IMR-90 (cell line): ENCODE measurements around the gene SPATA13. TPM values are rescaled to one million over a fixed set of nuclear protein-coding genes. Genes with fewer than 3 reads are reported as not detected.
"Not testable (repeated sequence)": the region's sequence is repeated elsewhere in the genome, so short reads cannot be mapped to it uniquely, and the experiment has no call there.

ENCODE experiments used
- ATAC-seq: fragments of 200-7000 bp; cut with Tn5 transposase; 2 replicates; pipeline ENCODE4 v1.9.1; 2020; ENCODE audit warnings: low read depth, mild to moderate bottlenecking, moderate library complexity
- BruUV-seq: library from RNA; stranded (reverse); fragments of 400-500 nt; replicated peaks from 2 replicates; lab custom pipeline; 2021; lab: Mats Ljungman, UMichigan
- CTCF ChIA-PET: fragments of 300-600 bp; formaldehyde crosslinking; extraction: SDS; loops from one replicate; lab custom pipeline; 2021; ENCODE audit warnings: antibody characterized with exemption; lab: Yijun Ruan, JAX
- POLR2A ChIA-PET: fragments of 300-600 bp; sonication (Branson Sonifier 250); formaldehyde crosslinking; loops from one replicate; lab custom pipeline; 2022; ENCODE audit warnings: antibody characterized with exemption; ENCODE audit not compliant: unreplicated experiment; lab: Charles Lee
- DNase-seq: peaks from one replicate; pipeline ENCODE4 v3.0.0; 2013
- H2AFZ ChIP-seq: replicated peaks from 2 replicates; pipeline ENCODE3; 2013; ENCODE audit warnings: low read length, mild to moderate bottlenecking; ENCODE audit not compliant: poor library complexity
- H2AK5ac ChIP-seq: 2 replicates; pipeline ENCODE4 v1.6.1; 2013; ENCODE audit warnings: low read depth, low read length, inconsistent platforms
- H2AK9ac ChIP-seq: replicated peaks from 2 replicates; pipeline ENCODE3; 2013; ENCODE audit warnings: mild to moderate bottlenecking, low read depth, low read length, moderate library complexity; ENCODE audit not compliant: poor library complexity
- H2BK120ac ChIP-seq: 2 replicates; pipeline ENCODE4 v1.6.1; 2013; ENCODE audit warnings: low read depth, low read length, inconsistent platforms
- H2BK15ac ChIP-seq: 3 replicates; pipeline ENCODE4 v1.6.1; 2013; ENCODE audit warnings: low read depth, low read length, inconsistent platforms
- H2BK20ac ChIP-seq: 2 replicates; pipeline ENCODE4 v1.6.1; 2013; ENCODE audit warnings: low read depth, mild to moderate bottlenecking, inconsistent platforms, low read length, moderate library complexity
- H2BK5ac ChIP-seq: 2 replicates; pipeline ENCODE4 v1.6.1; 2013; ENCODE audit warnings: mild to moderate bottlenecking, low read depth, low read length, inconsistent platforms; ENCODE audit not compliant: poor library complexity, severe bottlenecking
- H3K14ac ChIP-seq: replicated peaks from 2 replicates; pipeline ENCODE4 v1.6.1; 2013; ENCODE audit warnings: low read depth, low read length, inconsistent platforms
- H3K18ac ChIP-seq: 2 replicates; pipeline ENCODE4 v1.6.1; 2013; ENCODE audit warnings: low read depth, low read length, control low read depth
- H3K23ac ChIP-seq: 2 replicates; pipeline ENCODE4 v1.6.1; 2013; ENCODE audit warnings: low read depth, low read length, inconsistent platforms
- H3K27ac ChIP-seq: 2 replicates; pipeline ENCODE4 v1.5.1; 2013; ENCODE audit warnings: mild to moderate bottlenecking, control low read depth, low read length; ENCODE audit not compliant: insufficient read depth
- H3K27me3 ChIP-seq: 2 replicates; pipeline ENCODE4 v1.6.1; 2013; ENCODE audit warnings: low read length; ENCODE audit not compliant: control insufficient read depth, insufficient read depth
- H3K36me3 ChIP-seq: 2 replicates; pipeline ENCODE4 v1.6.1; 2013; ENCODE audit warnings: low read length, mixed read lengths; ENCODE audit not compliant: control insufficient read depth, insufficient read depth
- H3K4ac ChIP-seq: 2 replicates; pipeline ENCODE4 v1.6.1; 2013; ENCODE audit warnings: low read depth, low read length, inconsistent platforms
- H3K4me1 ChIP-seq: 2 replicates; pipeline ENCODE4 v1.6.1; 2013; ENCODE audit warnings: low read length, mixed read lengths; ENCODE audit not compliant: control insufficient read depth, insufficient read depth
- H3K4me2 ChIP-seq: 2 replicates; pipeline ENCODE4 v1.6.1; 2013; ENCODE audit warnings: low read depth, mild to moderate bottlenecking, control low read depth, low read length, moderate library complexity
- H3K4me3 ChIP-seq: 2 replicates; pipeline ENCODE4 v1.5.1; 2013; ENCODE audit warnings: low read depth, mild to moderate bottlenecking, control low read depth, low read length, moderate library complexity; ENCODE audit not compliant: insufficient read depth
- H3K56ac ChIP-seq: 2 replicates; pipeline ENCODE4 v1.6.1; 2013; ENCODE audit warnings: low read length, inconsistent platforms; ENCODE audit not compliant: insufficient read depth; ENCODE audit errors: extremely low read depth
- H3K79me1 ChIP-seq, 2 experiments: 2 replicates each; pipeline ENCODE4 v1.6.1; 2013; ENCODE audit warnings: low read length in 2 of 2, inconsistent platforms in 1 of 2, low read depth in 1 of 2
- H3K9ac ChIP-seq: 2 replicates; pipeline ENCODE4 v1.6.1; 2013; ENCODE audit warnings: low read depth, low read length, control low read depth
- H3K9me1 ChIP-seq: 2 replicates; pipeline ENCODE4 v1.6.1; 2013; ENCODE audit warnings: low read length, inconsistent platforms; ENCODE audit not compliant: insufficient read depth
- H3K9me3 ChIP-seq: 2 replicates; pipeline ENCODE4 v1.6.1; 2013; ENCODE audit warnings: low read length; ENCODE audit not compliant: control insufficient read depth, insufficient read depth
- H4K20me1 ChIP-seq: 2 replicates; pipeline ENCODE4 v1.6.1; 2013; ENCODE audit warnings: low read length, inconsistent platforms; ENCODE audit not compliant: insufficient read depth
- H4K5ac ChIP-seq: 2 replicates; pipeline ENCODE4 v1.6.1; 2013; ENCODE audit warnings: mild to moderate bottlenecking, low read depth, low read length, control low read depth
- H4K8ac ChIP-seq, 2 experiments: 2 replicates each; pipeline ENCODE4 v1.6.1; 2013; ENCODE audit warnings: low read depth in 2 of 2, low read length in 2 of 2, control low read depth in 1 of 2, inconsistent platforms in 1 of 2
- H4K91ac ChIP-seq: 2 replicates; pipeline ENCODE4 v1.6.1; 2013; ENCODE audit warnings: low read depth, low read length, inconsistent platforms; ENCODE audit not compliant: insufficient read depth
- WGBS, 2 experiments: methylation state at CpG; one replicate each; pipeline versions ENCODE4 v1.1.5 to v1.1.7; 2013; ENCODE audit warnings: missing lambda C conversion rate in 2 of 2; ENCODE audit not compliant: insufficient read length in 1 of 2; ENCODE audit errors: extremely low coverage in 2 of 2; 5-methylcytosine and 5-hydroxymethylcytosine counted together
- dilution Hi-C: fragments of 300-500 bp; cut with HindIII; formaldehyde crosslinking; loops from one replicate; pipeline ENCODE4 v1.14.3; 2018; ENCODE audit warnings: low sequenced_read_pairs; ENCODE audit not compliant: unreplicated experiment
- in situ Hi-C: fragments of 300-500 bp; cut with MboI; formaldehyde crosslinking; loops from 3 replicates; pipeline ENCODE4 v1.14.3; 2019; ENCODE audit warnings: low sequenced_read_pairs, inconsistent platforms, mixed read lengths
- intact Hi-C: fragments of 100-400 bp; cut with micrococcal nuclease; formaldehyde crosslinking; loops from 2 replicates; pipeline ENCODE4 v1.10.0; 2022
- polyA plus RNA-seq, 3 experiments: library from polyadenylated mRNA; depleted of rRNA; stranded (reverse); fragments of >200 nt; gene quantifications; 2 replicates each; pipeline ENCODE4 v1.2.3, GENCODE V29; 2012; ENCODE audit warnings: low replicate concordance in 1 of 3
- total RNA-seq: library from RNA; depleted of rRNA; stranded (reverse); fragments of >200 nt; gene quantifications from 2 replicates; pipeline ENCODE4 v1.2.3, GENCODE V29; 2012

SPATA13 gene
- total and polyA plus RNA-seq, 2 of the 4 experiments (the other 2 are of a cell fraction) = 10.5 to 12.5 TPM

DNA sequence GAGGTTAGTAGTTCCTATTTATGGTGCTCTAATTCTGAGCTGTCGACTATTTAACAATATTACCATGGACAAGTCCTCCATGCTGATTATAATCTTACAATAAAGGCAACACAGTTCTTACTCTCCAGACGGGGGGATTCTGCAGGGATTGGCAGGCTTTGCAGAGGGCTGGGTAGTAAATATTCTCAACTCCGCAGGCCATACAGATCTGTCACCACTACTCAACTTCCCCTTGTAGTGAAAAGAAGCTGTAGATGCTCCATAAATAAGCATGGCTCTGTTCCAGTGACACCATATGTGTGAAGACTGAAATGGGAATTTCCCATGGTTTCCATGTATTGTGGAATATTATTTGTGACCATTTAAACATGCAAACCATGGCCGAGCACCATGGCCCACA is 158.4 kb downstream of the SPATA13 start:
- H3K4ac ChIP-seq, H2BK20ac ChIP-seq, H2BK120ac ChIP-seq, H2AK9ac ChIP-seq, H2AFZ ChIP-seq, H3K9me1 ChIP-seq, H3K79me1 ChIP-seq, H4K20me1 ChIP-seq, ATAC-seq, POLR2A ChIA-PET, H3K27me3 ChIP-seq, H4K91ac ChIP-seq, H3K9ac ChIP-seq, H3K4me3 ChIP-seq, intact Hi-C loops, H4K5ac ChIP-seq, dilution Hi-C loops, CTCF ChIA-PET, H3K4me2 ChIP-seq, DNase-seq, H3K18ac ChIP-seq, H3K14ac ChIP-seq, H3K9me3 ChIP-seq, H4K8ac ChIP-seq, H2BK15ac ChIP-seq, H3K27ac ChIP-seq, H2AK5ac ChIP-seq, H3K56ac ChIP-seq, H2BK5ac ChIP-seq, H3K23ac ChIP-seq, H3K36me3 ChIP-seq, BruUV-seq, in situ Hi-C loops, H3K4me1 ChIP-seq: not testable (repeated sequence)
- no CpG with 5 or more reads among the region's 4 CpGs for WGBS, 2 experiments

GRCh38 chr13:24319641-24320040 is 159.1 kb downstream of the SPATA13 start:
- H2BK120ac ChIP-seq, intact Hi-C loops, H4K20me1 ChIP-seq, CTCF ChIA-PET, H2BK15ac ChIP-seq, dilution Hi-C loops, DNase-seq, H3K23ac ChIP-seq, H3K9me1 ChIP-seq, H4K5ac ChIP-seq, H3K9ac ChIP-seq, H3K27ac ChIP-seq, H3K79me1 ChIP-seq, H2BK5ac ChIP-seq, H3K36me3 ChIP-seq, H3K4me3 ChIP-seq, H3K4me2 ChIP-seq, H3K9me3 ChIP-seq, H3K27me3 ChIP-seq, H2BK20ac ChIP-seq, H3K4ac ChIP-seq, H3K4me1 ChIP-seq, in situ Hi-C loops, H4K8ac ChIP-seq, BruUV-seq, H2AK9ac ChIP-seq, H3K56ac ChIP-seq, POLR2A ChIA-PET, ATAC-seq, H3K18ac ChIP-seq, H2AFZ ChIP-seq, H4K91ac ChIP-seq, H3K14ac ChIP-seq, H2AK5ac ChIP-seq: not testable (repeated sequence)
- no CpG with 5 or more reads among the region's 6 CpGs for WGBS, 2 experiments
